Stomach (tissue), 4 donors: ENCODE data around the gene AFAP1.

Experiments used
- EP300 ChIP-seq: sonication (generic); formaldehyde crosslinking; IDR thresholded peaks from one replicate; pipeline ENCODE4 v1.6.1; 2017; ENCODE audit warnings: antibody characterized with exemption
- POLR2AphosphoS5 ChIP-seq, 3 donors: sonication (generic); formaldehyde crosslinking; IDR thresholded peaks; one replicate each; pipeline ENCODE4 v1.6.1; 2016; ENCODE audit warnings: antibody characterized with exemption in 3 of 3
- TF ChIP-seq, protein P1 (sequence below), 7 experiments: fragments of 450-650 bp in 4 of 7; fragments of 200-600 bp in 3 of 7; sonication (generic) in 3 of 7; IDR thresholded peaks; one replicate each; pipeline ENCODE4 v1.5.1; 2016 to 2019; ENCODE audit warnings: antibody characterized with exemption in 7 of 7, control low read depth in 2 of 7, mild to moderate bottlenecking in 1 of 7

DNA sequence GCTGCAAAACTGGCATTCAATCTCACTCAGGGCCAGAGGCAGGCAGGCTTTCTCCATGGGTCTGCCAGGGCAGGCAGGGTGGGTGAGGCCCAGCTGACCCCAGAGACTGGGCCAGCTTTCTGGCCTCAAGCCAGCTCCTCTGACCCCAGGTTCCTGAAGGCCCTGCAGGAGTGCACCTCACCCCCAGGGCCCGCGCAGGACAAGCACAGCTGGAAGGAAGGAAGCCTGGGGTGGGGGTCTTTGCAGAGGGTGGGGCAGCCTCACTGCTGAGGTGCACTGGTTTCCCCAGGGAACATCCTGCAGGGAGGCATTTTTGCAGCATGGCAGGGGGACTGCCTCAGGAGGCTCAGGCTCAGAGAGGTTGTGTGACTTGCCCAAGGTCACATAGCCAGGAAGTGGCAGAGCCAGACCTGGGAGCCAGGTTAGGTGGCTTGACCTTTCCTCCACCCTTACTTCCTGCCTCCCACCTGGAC lies 31.5 kb upstream of the AFAP1 start:
- TF ChIP-seq, protein P1, sequence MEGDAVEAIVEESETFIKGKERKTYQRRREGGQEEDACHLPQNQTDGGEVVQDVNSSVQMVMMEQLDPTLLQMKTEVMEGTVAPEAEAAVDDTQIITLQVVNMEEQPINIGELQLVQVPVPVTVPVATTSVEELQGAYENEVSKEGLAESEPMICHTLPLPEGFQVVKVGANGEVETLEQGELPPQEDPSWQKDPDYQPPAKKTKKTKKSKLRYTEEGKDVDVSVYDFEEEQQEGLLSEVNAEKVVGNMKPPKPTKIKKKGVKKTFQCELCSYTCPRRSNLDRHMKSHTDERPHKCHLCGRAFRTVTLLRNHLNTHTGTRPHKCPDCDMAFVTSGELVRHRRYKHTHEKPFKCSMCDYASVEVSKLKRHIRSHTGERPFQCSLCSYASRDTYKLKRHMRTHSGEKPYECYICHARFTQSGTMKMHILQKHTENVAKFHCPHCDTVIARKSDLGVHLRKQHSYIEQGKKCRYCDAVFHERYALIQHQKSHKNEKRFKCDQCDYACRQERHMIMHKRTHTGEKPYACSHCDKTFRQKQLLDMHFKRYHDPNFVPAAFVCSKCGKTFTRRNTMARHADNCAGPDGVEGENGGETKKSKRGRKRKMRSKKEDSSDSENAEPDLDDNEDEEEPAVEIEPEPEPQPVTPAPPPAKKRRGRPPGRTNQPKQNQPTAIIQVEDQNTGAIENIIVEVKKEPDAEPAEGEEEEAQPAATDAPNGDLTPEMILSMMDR (IDR thresholded peaks at IDR 0.05), result no peak
- TF ChIP-seq POLR2AphosphoS5 (IDR thresholded peaks at IDR 0.05) (no peak), EP300 (no peak)
